ENCODE results near the gene ETNK2. TPM values are rescaled to one million over a fixed set of nuclear protein-coding genes. Genes with fewer than 3 reads are reported as not detected.

ETNK2 gene
- total and polyA plus RNA-seq, 2 of the 13 experiments (the other 11 are each of a cell fraction or from before 2014, with no cell fraction given) = 15.5 to 42.8 TPM

DNA sequence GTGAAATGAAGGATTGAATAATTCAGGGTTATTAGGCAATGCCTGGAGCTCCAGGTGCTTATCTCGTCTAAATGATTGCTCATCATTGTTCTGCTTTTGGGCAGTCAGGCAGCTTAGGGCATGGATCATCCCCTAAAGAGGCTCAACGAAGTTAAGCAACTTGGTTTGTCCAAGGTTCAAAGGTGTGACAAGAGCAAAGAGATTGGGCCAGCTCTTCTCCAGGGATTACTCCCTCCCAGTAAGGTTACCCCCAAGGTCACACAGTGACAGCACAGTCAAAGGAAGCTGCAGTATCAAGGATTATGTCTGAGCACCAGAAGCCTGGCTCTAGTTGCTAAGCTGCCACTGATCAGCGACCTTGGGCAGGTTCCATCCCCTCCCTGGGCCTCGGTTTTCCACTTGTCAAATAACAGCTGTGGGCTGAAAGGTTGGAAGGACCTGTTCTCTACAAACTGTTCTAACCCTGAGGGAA, 6.8 kb downstream of the ETNK2 start:
- no peak overlapping the region for H2AFZ ChIP-seq (ENCODE audit: low read length)
- ATAC-seq (peak; percentile 86), DNase-seq (ENCODE audit: low spot score) (peak; percentile 97), FAIRE-seq (peak; percentile 100)
- no peaks in the 10 kb centered on the region for H3K79me2 ChIP-seq (ENCODE audit: insufficient read depth, low read length)
- 0% methylated on average over 3 of the region's 4 CpGs for WGBS (ENCODE audit: low lambda C conversion rate)
- H3K27me3 ChIP-seq (ENCODE audit: control insufficient read depth in 1 of 2, insufficient read depth in 2 of 2, low read length in 2 of 2) = no peaks in the 10 kb centered on the region
- H3K9me3 ChIP-seq (ENCODE audit: low read length) = no peaks in the 10 kb centered on the region
- H3K9ac ChIP-seq (ENCODE audit: insufficient read depth, low read depth, low read length) = no peak overlapping the region
- in situ Hi-C loops (cut with HindIII; ENCODE audit: extremely low pct_ligation_motif_present, low pct_unique_long_range_greater_than_20kb) = no loop called here
- no peaks in the 10 kb centered on the region; a peak in 1 of 5 replicates for H3K36me3 ChIP-seq (replicated peaks in 1 of 2; ENCODE audit: control insufficient read depth in 1 of 2, insufficient read depth in 2 of 2, low read length in 2 of 2)
- POLR2A ChIA-PET = interaction anchor here (0.8 to 1.8 kb wide), 14 partner anchors 8 to 349 kb away, joined by 3 to 25 read pairs (median 4); partner anchors contain the start of genes GOLT1A, SNRPE and SOX13
- H3K27ac ChIP-seq (ENCODE audit: extremely low read length, insufficient read depth, low read length) = peak overlapping the region; percentile 65
- H4K20me1 ChIP-seq (ENCODE audit: insufficient read depth, low read length) = no peaks in the 10 kb centered on the region
- H3K4me2 ChIP-seq (ENCODE audit: low read depth, low read length) = peak overlapping the region; percentile 41
- H3K4me3 ChIP-seq (replicated peaks in 1 of 3; ENCODE audit: insufficient read depth in 1 of 3, low read depth in 2 of 3, low read length in 3 of 3) = no peak overlapping the region
- BruUV-seq (replicated peaks) = no TSS peak
- intact Hi-C loops (cut with micrococcal nuclease; ENCODE audit: unreplicated experiment) = loop anchor here (1.0 to 10.0 kb wide), 2 partner anchors 16 to 360 kb away; no protein-coding TSS in a partner anchor
- CTCF ChIA-PET (ENCODE audit: low intra/inter-chr PET ratio, low total read pairs) = no interaction called here
- peaks cover 76% of the 10 kb centered on the region for H3K4me1 ChIP-seq (ENCODE audit: insufficient read depth, low read length)
- no peak for TF ChIP-seq NFRKB (IDR thresholded peaks at IDR 0.05)
- no peak for TF ChIP-seq ZNF101 (CRISPR knock-in tag; IDR thresholded peaks at IDR 0.05; ENCODE audit: borderline replicate concordance, low read depth)
- peak; percentile 60 for TF ChIP-seq GATAD1 (CRISPR knock-in tag; IDR thresholded peaks at IDR 0.05)
- no peak for TF ChIP-seq RFXAP (CRISPR knock-in tag; IDR thresholded peaks at IDR 0.05; ENCODE audit: borderline replicate concordance)
- no peak for TF ChIP-seq ZSCAN30 (CRISPR knock-in tag; IDR thresholded peaks at IDR 0.05)
- TF ChIP-seq ATAD3A (CRISPR knock-in tag; IDR thresholded peaks at IDR 0.05) = no peak
- TF ChIP-seq, protein P1, sequence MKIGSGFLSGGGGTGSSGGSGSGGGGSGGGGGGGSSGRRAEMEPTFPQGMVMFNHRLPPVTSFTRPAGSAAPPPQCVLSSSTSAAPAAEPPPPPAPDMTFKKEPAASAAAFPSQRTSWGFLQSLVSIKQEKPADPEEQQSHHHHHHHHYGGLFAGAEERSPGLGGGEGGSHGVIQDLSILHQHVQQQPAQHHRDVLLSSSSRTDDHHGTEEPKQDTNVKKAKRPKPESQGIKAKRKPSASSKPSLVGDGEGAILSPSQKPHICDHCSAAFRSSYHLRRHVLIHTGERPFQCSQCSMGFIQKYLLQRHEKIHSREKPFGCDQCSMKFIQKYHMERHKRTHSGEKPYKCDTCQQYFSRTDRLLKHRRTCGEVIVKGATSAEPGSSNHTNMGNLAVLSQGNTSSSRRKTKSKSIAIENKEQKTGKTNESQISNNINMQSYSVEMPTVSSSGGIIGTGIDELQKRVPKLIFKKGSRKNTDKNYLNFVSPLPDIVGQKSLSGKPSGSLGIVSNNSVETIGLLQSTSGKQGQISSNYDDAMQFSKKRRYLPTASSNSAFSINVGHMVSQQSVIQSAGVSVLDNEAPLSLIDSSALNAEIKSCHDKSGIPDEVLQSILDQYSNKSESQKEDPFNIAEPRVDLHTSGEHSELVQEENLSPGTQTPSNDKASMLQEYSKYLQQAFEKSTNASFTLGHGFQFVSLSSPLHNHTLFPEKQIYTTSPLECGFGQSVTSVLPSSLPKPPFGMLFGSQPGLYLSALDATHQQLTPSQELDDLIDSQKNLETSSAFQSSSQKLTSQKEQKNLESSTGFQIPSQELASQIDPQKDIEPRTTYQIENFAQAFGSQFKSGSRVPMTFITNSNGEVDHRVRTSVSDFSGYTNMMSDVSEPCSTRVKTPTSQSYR (CRISPR knock-in tag; IDR thresholded peaks at IDR 0.05; ENCODE audit: borderline replicate concordance) = peak; percentile 11; the same call in 1 of the 2 replicates
- TF ChIP-seq CREM (IDR thresholded peaks at IDR 0.05) = peak; percentile 57; the same call in 1 of the 2 replicates
- TF ChIP-seq CREM (CRISPR knock-in tag; IDR thresholded peaks at IDR 0.05) = no peak
- no peak for TF ChIP-seq ZFP62 (CRISPR knock-in tag; IDR thresholded peaks at IDR 0.05)
- TF ChIP-seq BHLHE40 (IDR thresholded peaks at IDR 0.05; ENCODE audit: low read length) = no peak
- TF ChIP-seq, protein P2, sequence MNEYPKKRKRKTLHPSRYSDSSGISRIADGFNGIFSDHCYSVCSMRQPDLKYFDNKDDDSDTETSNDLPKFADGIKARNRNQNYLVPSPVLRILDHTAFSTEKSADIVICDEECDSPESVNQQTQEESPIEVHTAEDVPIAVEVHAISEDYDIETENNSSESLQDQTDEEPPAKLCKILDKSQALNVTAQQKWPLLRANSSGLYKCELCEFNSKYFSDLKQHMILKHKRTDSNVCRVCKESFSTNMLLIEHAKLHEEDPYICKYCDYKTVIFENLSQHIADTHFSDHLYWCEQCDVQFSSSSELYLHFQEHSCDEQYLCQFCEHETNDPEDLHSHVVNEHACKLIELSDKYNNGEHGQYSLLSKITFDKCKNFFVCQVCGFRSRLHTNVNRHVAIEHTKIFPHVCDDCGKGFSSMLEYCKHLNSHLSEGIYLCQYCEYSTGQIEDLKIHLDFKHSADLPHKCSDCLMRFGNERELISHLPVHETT (CRISPR knock-in tag; conservative IDR thresholded peaks at IDR 0.05) = no peak
- peak; percentile 80 for TF ChIP-seq THAP11 (CRISPR knock-in tag; IDR thresholded peaks at IDR 0.05)
- TF ChIP-seq PAX8 (CRISPR knock-in tag; IDR thresholded peaks at IDR 0.05; ENCODE audit: borderline replicate concordance) = 0 out of 2 replicates have a peak, but pooled peaks have one; percentile 15
- no peak for TF ChIP-seq SP2 (CRISPR knock-in tag; IDR thresholded peaks at IDR 0.05)
- no peak for TF ChIP-seq JDP2 (CRISPR knock-in tag; IDR thresholded peaks at IDR 0.05; ENCODE audit: borderline replicate concordance)
- TF ChIP-seq SKI (IDR thresholded peaks at IDR 0.05; ENCODE audit: partially characterized antibody) = peak; percentile 51
- TF ChIP-seq ZNF484 (CRISPR knock-in tag; IDR thresholded peaks at IDR 0.05; ENCODE audit: borderline replicate concordance, low read depth) = no peak
- peak; percentile 80; the same call in 1 of the 2 replicates for TF ChIP-seq DNMT3B (CRISPR knock-in tag; conservative IDR thresholded peaks at IDR 0.05)
- TF ChIP-seq, protein P3, sequence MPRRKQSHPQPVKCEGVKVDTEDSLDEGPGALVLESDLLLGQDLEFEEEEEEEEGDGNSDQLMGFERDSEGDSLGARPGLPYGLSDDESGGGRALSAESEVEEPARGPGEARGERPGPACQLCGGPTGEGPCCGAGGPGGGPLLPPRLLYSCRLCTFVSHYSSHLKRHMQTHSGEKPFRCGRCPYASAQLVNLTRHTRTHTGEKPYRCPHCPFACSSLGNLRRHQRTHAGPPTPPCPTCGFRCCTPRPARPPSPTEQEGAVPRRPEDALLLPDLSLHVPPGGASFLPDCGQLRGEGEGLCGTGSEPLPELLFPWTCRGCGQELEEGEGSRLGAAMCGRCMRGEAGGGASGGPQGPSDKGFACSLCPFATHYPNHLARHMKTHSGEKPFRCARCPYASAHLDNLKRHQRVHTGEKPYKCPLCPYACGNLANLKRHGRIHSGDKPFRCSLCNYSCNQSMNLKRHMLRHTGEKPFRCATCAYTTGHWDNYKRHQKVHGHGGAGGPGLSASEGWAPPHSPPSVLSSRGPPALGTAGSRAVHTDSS (CRISPR knock-in tag; conservative IDR thresholded peaks at IDR 0.05) = no peak
- no peak for TF ChIP-seq HNRNPUL1 (IDR thresholded peaks at IDR 0.05; ENCODE audit: low read depth, low read length)
